Measurements from ENCODE around the gene CTNNA3.

Gene CTNNA3

GRCh38 chr10:66860376-66860945 lies 835.5 kb downstream of the CTNNA3 start:
- DNase-seq (ENCODE audit: low spot score), result no peak

GRCh38 chr10:66852811-66853210 lies 843.2 kb downstream of the CTNNA3 start:
- DNase-seq (ENCODE audit: low spot score), result no peak

- no peak for DNase-seq (ENCODE audit: low spot score)
These were observed 847.1 kb downstream of the CTNNA3 start for GRCh38 chr10:66848856-66849255.

- no peak for DNase-seq (ENCODE audit: low spot score)
These were observed 851.6 kb downstream of the CTNNA3 start for GRCh38 chr10:66844176-66844942.

GRCh38 chr10:66843396-66843795 lies 852.6 kb downstream of the CTNNA3 start:
- no peak for DNase-seq (ENCODE audit: low spot score)

- DNase-seq (ENCODE audit: low spot score), result no peak
These were observed 853.1 kb downstream of the CTNNA3 start for GRCh38 chr10:66842867-66843266.

- no peak for DNase-seq (ENCODE audit: low spot score)
These were observed 853.6 kb downstream of the CTNNA3 start for GRCh38 chr10:66842371-66842770.

GRCh38 chr10:66838656-66839055 lies 857.3 kb downstream of the CTNNA3 start:
- no peak for DNase-seq (ENCODE audit: low spot score)

GRCh38 chr10:66837990-66838389 lies 858.0 kb downstream of the CTNNA3 start:
- DNase-seq (ENCODE audit: low spot score), result no peak

GRCh38 chr10:66837335-66837734 lies 858.7 kb downstream of the CTNNA3 start:
- DNase-seq (ENCODE audit: low spot score), result no peak

GRCh38 chr10:66836771-66837170 lies 859.2 kb downstream of the CTNNA3 start:
- no peak for DNase-seq (ENCODE audit: low spot score)

- no peak for DNase-seq (ENCODE audit: low spot score)
These were observed 859.9 kb downstream of the CTNNA3 start for GRCh38 chr10:66836057-66836456.

- no peak for DNase-seq (ENCODE audit: low spot score)
These were observed 860.6 kb downstream of the CTNNA3 start for GRCh38 chr10:66835400-66835799.

GRCh38 chr10:66834802-66835201 lies 861.2 kb downstream of the CTNNA3 start:
- no peak for DNase-seq (ENCODE audit: low spot score)

GRCh38 chr10:66833861-66834260 lies 862.1 kb downstream of the CTNNA3 start:
- DNase-seq (ENCODE audit: low spot score), result no peak

- DNase-seq (ENCODE audit: low spot score), result no peak
These were observed 863.1 kb downstream of the CTNNA3 start for GRCh38 chr10:66832781-66833422.

GRCh38 chr10:66828957-66829356 lies 867.0 kb downstream of the CTNNA3 start:
- no peak for DNase-seq (ENCODE audit: low spot score)

- no peak for DNase-seq (ENCODE audit: low spot score)
These were observed 868.6 kb downstream of the CTNNA3 start for GRCh38 chr10:66827353-66827752.

GRCh38 chr10:66823301-66823700 lies 872.7 kb downstream of the CTNNA3 start:
- DNase-seq (ENCODE audit: low spot score), result no peak

- no peak for DNase-seq (ENCODE audit: low spot score)
These were observed 873.2 kb downstream of the CTNNA3 start for GRCh38 chr10:66822801-66823200.

- no peak for DNase-seq (ENCODE audit: low spot score)
These were observed 876.3 kb downstream of the CTNNA3 start for GRCh38 chr10:66819691-66820090.

- DNase-seq (ENCODE audit: low spot score), result no peak
These were observed 882.9 kb downstream of the CTNNA3 start for GRCh38 chr10:66813122-66813521.

- no peak for DNase-seq (ENCODE audit: low spot score)
These were observed 884.8 kb downstream of the CTNNA3 start for GRCh38 chr10:66811211-66811610.
